Spinal cord (tissue), 10 donors: ENCODE measurements around the gene ULK1. TPM values are rescaled to one million over a fixed set of nuclear protein-coding genes. Genes with fewer than 3 reads are reported as not detected.

Experiments used
- DNase-seq, 6 donors: peaks; one replicate each; pipeline versions ENCODE4 v3.0.0 to v3.0.0-alpha.2; 2013 to 2015; ENCODE audit warnings: low spot score in 6 of 6, low read depth in 4 of 6
- H3K27ac ChIP-seq: one replicate; pipeline ENCODE4 v1.5.1; 2013; ENCODE audit warnings: low read depth, low read length, control low read depth
- H3K27me3 ChIP-seq: one replicate; pipeline ENCODE4 v1.6.1; 2013; ENCODE audit warnings: low read length; ENCODE audit not compliant: control insufficient read depth, insufficient read depth
- H3K36me3 ChIP-seq: one replicate; pipeline ENCODE4 v1.6.1; 2013; ENCODE audit warnings: low read length; ENCODE audit not compliant: control insufficient read depth, insufficient read depth
- H3K4me1 ChIP-seq: one replicate; pipeline ENCODE4 v1.6.1; 2013; ENCODE audit warnings: low read length; ENCODE audit not compliant: control insufficient read depth, insufficient read depth
- H3K4me3 ChIP-seq: one replicate; pipeline ENCODE4 v1.5.1; 2013; ENCODE audit warnings: low read depth, low read length, control low read depth
- H3K9me3 ChIP-seq: one replicate; pipeline ENCODE4 v1.6.1; 2013; ENCODE audit warnings: low read length; ENCODE audit not compliant: control insufficient read depth, insufficient read depth
- WGBS: methylation state at CpG from one replicate; pipeline ENCODE4 v1.1.5; 2013; ENCODE audit warnings: missing lambda C conversion rate; ENCODE audit not compliant: insufficient coverage; 5-methylcytosine and 5-hydroxymethylcytosine counted together
- polyA plus RNA-seq, 2 donors: library from polyadenylated mRNA; unstranded; fragments of 120-200 nt; gene quantifications; one replicate each; pipeline ENCODE4 v1.2.1, GENCODE V29; 2013; ENCODE audit not compliant: insufficient read length in 2 of 2
- total RNA-seq, 2 donors: library from RNA; depleted of rRNA in 1 of 2; stranded (reverse); fragments of 120-200 nt in 1 of 2; fragments of >200 nt in 1 of 2; gene quantifications; one replicate each; pipeline versions ENCODE4 v1.2.3 to v1.2.4, GENCODE V29; 2013 to 2014
- donor health status: healthy.

The ULK1 gene
- total and polyA plus RNA-seq, 4 donors = 10.0 to 50.0 (median 24.6) TPM

DNA sequence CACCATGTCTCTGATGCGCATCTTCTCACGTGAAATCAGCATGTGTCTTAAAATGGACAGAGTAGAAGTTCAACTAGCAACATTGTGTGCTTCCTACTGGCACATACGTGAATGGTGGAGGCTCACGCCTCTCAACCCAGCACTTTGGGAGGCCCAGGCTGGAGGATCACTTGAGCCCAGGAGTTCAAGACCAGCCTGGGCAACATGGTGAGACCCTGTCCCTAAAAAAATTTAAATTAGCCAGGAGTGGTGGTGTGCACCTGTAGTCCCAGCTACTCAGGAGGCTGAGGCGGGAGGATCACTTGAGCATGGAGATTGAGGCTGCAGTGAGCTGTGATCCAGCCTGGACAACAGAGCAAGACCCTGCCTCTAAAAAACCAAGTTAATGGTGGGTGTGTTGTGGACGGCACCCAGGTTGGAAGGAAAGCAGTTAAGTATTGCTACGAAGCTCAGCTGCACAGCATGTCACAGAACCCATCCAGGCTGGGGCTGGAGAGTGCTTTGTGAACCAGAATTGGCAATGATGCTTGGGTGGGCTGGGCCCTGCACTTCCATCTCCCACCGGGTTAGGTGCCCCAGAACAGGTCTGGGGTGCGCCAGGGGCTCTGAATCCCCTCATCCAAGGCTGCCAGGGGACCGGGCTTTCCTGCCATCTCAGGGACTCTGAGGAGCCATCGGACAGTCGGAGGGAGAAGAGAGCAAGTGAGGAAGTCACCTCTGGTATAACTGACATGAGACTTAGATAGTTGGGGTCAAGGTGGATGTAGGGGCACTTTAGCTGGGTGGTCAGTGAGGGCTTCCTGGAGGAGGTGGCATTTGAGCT is 33.0 kb upstream of the ULK1 start:
- Histone ChIP-seq H3K9me3 (no peaks in the 10 kb centered on the region), H3K36me3 (no peaks in the 10 kb centered on the region), H3K27me3 (no peaks in the 10 kb centered on the region), H3K4me1 (peaks cover 21% of the 10 kb centered on the region), H3K27ac (no peak overlapping the region), H3K4me3 (no peak overlapping the region)
- WGBS = 91% methylated on average over 12 of the region's 12 CpGs
- DNase-seq = no peak

DNA sequence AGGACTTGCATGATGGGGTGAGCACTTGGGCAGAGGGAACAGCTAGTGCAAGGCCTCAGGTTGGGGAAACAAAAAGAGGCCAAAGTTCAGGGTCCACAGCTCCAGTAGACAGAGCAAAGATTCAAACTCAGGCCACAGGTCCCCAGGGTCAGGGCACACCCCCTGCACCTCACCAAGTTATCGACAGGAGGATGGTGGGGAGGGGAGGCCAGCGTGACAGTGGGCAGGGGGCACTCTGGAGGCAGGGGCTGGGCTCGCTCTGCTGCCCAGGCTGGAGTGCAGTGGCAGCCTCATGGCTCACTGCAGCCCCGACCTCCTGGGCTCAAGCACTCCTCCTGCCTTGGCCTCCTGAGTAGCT is 32.4 kb upstream of the ULK1 start:
- WGBS = 82% methylated on average over 4 of the region's 4 CpGs
- no peak for DNase-seq
- Histone ChIP-seq H3K27me3 (no peaks in the 10 kb centered on the region), H3K9me3 (no peaks in the 10 kb centered on the region), H3K27ac (no peak overlapping the region), H3K4me1 (peaks cover 21% of the 10 kb centered on the region), H3K36me3 (no peaks in the 10 kb centered on the region), H3K4me3 (no peak overlapping the region)

DNA sequence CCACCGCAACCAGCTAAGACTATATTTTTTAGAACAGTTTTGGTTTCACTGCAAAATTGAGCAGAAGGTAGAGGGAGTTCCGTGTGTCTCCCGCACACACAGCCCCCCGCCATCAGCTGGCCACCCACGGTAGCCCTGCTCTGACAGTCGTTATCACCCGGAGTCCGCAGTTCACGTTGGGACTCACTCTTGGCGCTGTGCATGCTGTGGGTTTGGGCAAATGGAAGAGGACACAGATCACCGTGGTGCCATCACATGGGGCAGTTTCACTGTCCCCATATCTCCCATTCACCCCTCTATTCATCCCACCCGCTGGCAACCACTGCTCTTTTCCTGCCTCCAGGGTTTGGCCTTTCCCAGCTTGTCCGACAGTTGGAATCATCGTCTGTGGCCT is 31.8 kb upstream of the ULK1 start:
- no peak overlapping the region for H3K4me3 ChIP-seq
- H3K4me1 ChIP-seq = peaks cover 21% of the 10 kb centered on the region
- no peaks in the 10 kb centered on the region for H3K9me3 ChIP-seq
- no peak overlapping the region for H3K27ac ChIP-seq
- H3K27me3 ChIP-seq = no peaks in the 10 kb centered on the region
- WGBS = 52% methylated on average over 10 of the region's 14 CpGs
- H3K36me3 ChIP-seq = no peaks in the 10 kb centered on the region
- DNase-seq = no peak

DNA sequence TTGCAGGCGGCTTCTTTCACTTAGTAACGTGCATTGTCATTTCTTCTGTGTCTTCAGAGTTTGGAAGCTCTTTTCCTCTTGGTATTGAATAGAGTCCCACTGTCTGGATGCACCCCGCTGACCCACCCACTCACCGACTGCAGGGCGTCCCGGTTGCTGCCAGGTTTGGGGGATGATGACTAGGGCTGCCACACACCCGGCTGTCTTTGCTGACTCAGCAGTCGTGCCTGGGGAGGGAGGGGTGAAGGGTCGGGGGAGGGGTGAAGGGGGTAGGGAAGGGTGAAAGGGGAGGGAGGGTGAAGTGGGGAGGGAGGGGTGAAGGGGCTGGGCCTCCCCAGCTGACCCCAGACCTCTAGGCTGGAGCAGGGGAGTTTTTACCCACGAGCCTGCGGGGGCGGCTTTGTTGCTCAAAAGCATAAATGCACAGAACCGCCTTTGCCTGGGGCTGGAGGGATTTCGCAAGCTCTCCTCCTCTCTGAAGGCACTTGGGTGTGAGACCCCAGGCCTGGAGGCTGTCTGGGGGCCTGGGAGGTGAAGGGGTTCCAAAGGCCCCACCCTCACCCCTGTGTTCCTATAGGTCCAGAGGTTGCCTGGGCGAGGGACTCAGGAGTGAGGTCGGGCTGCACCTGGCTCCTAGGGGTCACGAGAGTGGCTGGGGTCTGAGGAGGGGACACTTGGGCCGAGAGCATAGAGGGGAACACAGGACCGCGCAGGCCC is 31.3 kb upstream of the ULK1 start:
- no peak overlapping the region for H3K27ac ChIP-seq

DNA sequence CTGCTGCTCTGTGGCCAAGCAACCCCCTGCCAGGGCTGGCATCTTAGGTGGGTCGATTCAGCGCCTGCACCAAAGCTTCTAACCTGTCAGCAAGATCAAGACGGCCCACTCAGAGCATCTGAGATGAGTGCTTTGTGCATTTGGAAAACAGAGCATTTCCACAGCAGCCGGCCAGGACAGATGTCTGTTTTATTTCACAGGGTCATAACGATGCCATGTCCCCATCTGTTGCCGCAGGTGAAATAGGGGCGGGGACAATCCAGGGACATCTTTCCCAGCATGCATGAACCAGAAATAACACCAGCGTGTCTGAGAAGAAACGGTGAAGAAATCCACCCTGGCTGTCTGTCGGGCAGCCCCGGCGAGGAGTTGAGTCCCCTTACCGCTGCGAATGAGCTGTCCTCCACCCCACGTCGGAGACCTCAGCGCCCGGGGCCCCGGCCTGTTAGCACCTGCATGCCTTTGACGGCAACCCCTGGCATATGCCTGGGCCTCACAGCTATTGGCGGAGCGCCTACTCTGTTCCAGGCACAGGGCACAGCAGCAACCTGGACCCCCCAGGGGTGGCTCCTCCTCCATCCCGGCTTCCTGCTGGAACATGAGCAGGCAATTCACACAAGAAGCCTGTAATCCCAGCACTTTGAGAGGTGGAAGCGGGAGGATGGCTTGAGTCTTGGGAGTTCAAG is 30.6 kb upstream of the ULK1 start:
- Histone ChIP-seq H3K27me3 (no peaks in the 10 kb centered on the region), H3K36me3 (no peaks in the 10 kb centered on the region), H3K27ac (no peak overlapping the region), H3K4me3 (no peak overlapping the region), H3K9me3 (no peaks in the 10 kb centered on the region), H3K4me1 (peaks cover 18% of the 10 kb centered on the region)
- DNase-seq = no peak
- WGBS = 73% methylated on average over 23 of the region's 24 CpGs

More for the DNA sequence above, 31.3 kb upstream of the ULK1 start:
- no peak for DNase-seq
- Histone ChIP-seq H3K27me3 (no peaks in the 10 kb centered on the region), H3K4me1 (peaks cover 20% of the 10 kb centered on the region), H3K9me3 (no peaks in the 10 kb centered on the region), H3K4me3 (no peak overlapping the region), H3K36me3 (no peaks in the 10 kb centered on the region)
- 39% methylated on average over 13 of the region's 20 CpGs for WGBS

DNA sequence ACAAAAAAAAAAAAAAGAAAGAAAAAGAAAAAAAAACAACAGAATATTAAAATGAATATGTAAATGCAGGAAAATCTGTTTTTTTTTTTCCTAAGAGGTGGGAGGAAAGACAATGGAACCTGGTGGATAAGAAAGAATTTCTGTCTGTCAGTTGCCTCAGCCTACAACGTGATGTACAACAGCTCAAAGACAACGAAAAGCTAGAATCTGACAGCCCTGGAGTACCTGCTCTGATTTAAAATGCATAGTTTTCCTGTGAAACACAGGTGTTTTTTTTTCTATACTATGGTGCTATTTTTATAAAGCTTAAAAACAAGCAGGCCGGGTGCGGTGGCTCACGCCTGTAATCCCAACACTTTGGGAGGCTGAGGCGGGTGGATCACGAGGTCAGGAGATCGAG is 30.0 kb upstream of the ULK1 start:
- H3K36me3 ChIP-seq = no peaks in the 10 kb centered on the region
- DNase-seq = no peak
- H3K4me3 ChIP-seq = no peak overlapping the region
- no peak overlapping the region for H3K27ac ChIP-seq
- no peaks in the 10 kb centered on the region for H3K9me3 ChIP-seq
- peaks cover 18% of the 10 kb centered on the region for H3K4me1 ChIP-seq
- no peaks in the 10 kb centered on the region for H3K27me3 ChIP-seq
- WGBS = 90% methylated on average over 4 of the region's 8 CpGs

DNA sequence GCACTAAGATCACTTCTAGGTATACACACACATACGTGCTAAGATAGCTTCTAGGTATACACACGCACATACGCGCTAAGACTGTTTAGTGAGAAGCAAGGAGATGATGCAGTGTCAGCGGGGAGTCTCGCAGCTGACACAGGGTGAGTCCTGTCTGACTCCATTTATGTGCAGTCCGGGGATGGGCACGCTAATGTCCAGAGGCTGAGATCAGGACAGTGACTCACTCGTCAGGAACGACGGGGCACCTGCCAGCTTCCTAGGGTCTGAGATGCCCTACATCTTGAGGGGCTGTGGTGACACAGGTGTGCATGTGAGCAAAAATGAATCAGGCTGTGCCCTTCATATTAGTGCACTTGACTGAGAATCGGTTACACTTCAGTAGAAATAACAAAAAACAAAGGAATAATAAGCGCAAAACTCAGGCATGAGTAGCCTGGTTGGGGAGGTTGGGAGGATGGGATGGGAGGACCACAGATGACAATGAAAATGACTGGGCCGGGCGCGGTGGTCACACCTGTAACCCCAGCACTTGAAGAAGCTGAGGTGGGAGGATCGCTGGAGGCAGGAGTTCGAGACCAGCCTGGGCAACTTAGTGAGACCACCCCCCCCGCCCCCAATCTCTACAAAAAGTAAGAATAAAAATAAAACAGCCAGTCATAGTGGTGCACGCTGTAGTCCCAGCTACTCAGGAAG is 29.1 kb upstream of the ULK1 start:
- Histone ChIP-seq H3K9me3 (no peaks in the 10 kb centered on the region), H3K27ac (no peak overlapping the region), H3K36me3 (no peaks in the 10 kb centered on the region), H3K4me1 (peaks cover 13% of the 10 kb centered on the region), H3K27me3 (no peaks in the 10 kb centered on the region), H3K4me3 (no peak overlapping the region)
- DNase-seq = no peak
- 94% methylated on average over 15 of the region's 20 CpGs for WGBS

DNA sequence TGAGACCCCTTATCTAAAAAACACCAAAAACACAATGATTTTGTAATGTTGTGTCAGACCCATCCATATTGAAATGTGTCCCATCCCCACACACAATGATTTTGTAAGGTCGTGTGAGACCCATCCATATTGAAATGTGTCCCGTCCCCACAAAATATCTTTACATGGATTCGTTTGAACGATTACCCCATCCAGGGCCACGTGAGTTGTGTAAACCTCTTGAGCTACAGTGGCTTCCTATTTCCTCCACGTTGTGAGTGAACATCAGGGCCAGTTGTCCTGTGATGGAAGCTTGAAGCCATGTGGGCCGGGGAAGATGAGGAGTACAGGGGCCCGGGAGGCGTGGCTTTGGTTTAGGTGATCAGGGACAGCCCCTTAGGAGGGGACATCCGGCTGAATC is 27.0 kb upstream of the ULK1 start:
- WGBS = 85% methylated on average over 9 of the region's 10 CpGs
- peaks cover 7% of the 10 kb centered on the region for H3K4me1 ChIP-seq
- no peak overlapping the region for H3K4me3 ChIP-seq
- DNase-seq = no peak
- no peak overlapping the region for H3K27ac ChIP-seq
- H3K36me3 ChIP-seq = no peaks in the 10 kb centered on the region
- H3K27me3 ChIP-seq = no peaks in the 10 kb centered on the region
- H3K9me3 ChIP-seq = no peaks in the 10 kb centered on the region

DNA sequence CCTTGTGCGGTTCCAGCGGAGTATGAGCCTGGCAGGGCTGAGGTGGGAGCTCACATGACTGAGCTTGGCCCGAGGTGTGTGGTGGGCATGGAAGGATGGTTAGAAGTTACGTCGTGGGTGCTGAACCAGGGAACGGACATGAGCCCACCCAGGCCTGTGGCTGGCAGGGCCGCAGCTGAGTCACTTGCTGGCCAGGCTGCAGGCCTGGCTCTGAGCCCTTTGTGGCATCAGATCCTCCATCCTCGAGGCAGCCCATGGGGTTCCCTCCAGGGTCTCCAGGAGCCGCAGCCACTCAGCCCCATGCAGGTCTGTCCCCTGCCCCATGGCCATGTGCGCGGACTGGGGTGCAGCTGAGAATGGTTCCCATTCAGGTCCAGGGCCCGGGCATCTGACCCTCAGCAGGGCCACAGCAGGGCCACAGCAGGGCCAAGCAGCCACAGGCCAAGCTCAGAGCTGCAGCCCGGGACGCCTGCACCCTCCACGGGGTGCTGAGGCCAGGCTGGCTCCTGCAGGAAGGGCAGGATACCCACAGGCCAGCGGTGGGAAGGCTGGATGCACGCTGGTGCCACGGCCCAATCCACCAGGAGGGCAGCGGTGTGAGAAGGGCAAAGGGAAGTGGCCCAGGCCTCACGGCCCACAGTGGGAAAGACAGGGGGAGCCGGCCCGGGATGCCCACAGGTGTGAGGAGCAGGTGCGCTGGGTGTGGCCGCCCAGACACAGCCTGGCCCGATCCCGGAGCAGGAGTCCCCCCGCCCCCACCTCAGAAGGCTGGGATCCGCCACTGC is 26.3 kb upstream of the ULK1 start:
- Histone ChIP-seq H3K27me3 (no peaks in the 10 kb centered on the region), H3K27ac (no peak overlapping the region), H3K36me3 (no peaks in the 10 kb centered on the region), H3K4me3 (no peak overlapping the region), H3K9me3 (no peaks in the 10 kb centered on the region), H3K4me1 (peaks cover 7% of the 10 kb centered on the region)
- 83% methylated on average over 27 of the region's 28 CpGs for WGBS
- no peak for DNase-seq
